Stimulated activated CD8-positive, alpha-beta memory T cell treated with anti-CD3 and anti-CD28 coated beads, Interleukin-15, amount 100 ng/mL, for 48 hours (primary cell): ENCODE results near the gene PTPRJ.
A peak's percentile ranks its signal among the peaks of the same experiment; 100 is the strongest.

ENCODE experiments used
- DNase-seq, 2 donors: peaks; one replicate each; pipeline ENCODE4 v3.0.0-alpha.2; 2020; ENCODE audit warnings: low read depth in 2 of 2

PTPRJ gene

DNA sequence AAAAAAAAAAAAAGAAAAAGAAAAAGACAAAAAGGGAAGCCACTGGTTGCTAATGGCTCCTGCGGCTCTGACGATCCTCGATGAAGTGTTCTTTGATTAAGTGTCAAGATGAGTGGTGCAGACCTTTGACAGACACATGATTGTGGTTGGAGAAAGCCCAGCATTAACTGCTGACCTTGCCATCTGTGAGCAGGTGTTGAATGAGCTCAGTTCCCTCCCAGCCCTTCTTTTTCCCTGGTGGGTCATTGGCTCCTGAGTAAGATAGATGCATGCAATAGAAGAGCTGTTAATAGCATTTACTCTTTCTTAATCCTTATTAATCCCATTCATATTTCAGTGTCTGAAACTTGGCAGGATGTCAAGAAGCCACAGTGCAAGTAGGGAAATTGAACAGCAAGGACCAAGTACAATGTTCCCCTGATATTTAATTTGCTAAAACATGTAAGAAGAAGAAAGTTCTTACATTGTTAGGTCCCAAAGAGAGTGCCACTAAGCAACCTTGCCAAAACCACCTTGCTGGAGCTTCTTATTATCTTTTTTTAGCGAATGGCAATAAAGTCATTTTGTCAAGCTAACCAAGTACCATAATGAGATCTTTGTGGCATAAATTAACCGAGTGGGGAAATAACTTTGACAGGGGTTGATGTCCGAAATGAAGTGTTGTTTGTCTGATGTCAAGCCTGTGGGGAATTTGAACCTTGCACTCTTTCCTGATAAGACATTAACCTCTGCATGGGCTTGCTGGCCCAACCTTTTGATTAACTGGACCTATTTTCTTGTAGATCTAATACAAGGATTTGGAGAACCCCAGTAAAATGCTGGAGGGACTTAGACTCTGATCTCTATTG lies 113.7 kb downstream of the PTPRJ start:
- no peak for DNase-seq

DNA sequence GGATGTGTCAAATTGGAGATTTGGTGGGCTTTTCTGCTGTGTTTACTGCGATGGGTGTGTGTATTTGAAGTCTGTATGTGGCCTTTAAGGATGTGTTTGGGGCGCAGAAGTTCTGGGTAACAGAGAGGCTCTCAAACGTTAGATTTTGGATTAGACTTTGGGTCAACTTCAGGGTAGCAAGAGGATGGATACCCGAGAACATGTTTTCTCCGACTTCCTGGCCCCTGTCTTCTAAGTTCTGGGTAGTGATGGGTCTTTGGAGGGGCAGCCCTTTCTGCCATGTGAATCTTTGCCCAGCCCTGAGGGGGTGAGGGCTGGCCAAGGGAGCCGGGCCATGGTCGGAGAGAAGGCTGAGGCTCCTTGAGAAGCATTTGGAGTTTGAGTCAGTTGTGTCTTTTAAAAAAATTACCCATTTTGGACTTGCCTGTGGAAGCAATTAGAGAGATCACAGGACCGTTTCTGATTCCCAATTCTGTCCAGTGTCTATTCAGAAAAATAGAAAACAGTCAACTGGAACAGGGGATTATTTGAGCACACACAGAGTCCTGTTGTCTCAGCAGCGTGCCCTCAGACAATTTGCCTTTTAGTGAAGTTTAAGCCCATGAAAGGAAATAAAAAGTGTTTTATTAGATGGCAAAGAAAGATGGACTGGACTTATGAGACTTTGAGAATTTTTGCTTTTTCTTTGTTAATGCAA lies 114.4 kb downstream of the PTPRJ start:
- no peak for DNase-seq

DNA sequence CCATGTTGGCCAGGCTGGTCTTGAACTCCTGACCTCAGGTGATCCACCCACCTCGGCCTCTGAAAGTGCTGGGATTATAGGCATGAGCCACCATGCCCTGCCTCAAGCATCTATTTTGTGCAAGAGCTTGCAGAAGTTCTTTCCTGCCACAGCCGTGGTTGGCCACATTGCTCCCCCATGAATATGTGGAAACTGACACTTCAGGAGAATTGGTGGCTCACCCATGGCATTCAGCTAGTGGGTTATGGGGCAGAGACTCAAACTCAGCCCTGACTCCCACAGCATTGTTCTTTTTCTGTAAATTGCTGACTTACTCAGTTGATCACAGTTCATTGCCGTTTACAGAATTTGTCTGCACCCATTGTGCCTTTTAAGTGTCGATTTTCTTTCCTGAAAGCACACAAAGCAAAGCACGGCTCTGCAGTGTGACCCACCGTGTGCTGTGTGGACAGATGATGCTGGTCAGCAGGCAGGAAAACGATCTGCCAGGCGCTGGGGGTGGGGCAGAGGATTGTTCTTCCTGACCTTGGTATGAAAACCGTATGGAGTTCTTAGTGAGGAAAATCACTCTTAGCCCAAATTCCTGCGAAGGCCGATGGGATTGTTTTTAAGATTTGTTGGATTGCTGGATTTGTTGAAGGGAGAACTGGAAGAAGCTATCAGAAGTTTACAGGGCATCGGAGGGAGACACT lies 115.6 kb downstream of the PTPRJ start:
- peak in 1 of 2 donors; percentile 38 for DNase-seq

DNA sequence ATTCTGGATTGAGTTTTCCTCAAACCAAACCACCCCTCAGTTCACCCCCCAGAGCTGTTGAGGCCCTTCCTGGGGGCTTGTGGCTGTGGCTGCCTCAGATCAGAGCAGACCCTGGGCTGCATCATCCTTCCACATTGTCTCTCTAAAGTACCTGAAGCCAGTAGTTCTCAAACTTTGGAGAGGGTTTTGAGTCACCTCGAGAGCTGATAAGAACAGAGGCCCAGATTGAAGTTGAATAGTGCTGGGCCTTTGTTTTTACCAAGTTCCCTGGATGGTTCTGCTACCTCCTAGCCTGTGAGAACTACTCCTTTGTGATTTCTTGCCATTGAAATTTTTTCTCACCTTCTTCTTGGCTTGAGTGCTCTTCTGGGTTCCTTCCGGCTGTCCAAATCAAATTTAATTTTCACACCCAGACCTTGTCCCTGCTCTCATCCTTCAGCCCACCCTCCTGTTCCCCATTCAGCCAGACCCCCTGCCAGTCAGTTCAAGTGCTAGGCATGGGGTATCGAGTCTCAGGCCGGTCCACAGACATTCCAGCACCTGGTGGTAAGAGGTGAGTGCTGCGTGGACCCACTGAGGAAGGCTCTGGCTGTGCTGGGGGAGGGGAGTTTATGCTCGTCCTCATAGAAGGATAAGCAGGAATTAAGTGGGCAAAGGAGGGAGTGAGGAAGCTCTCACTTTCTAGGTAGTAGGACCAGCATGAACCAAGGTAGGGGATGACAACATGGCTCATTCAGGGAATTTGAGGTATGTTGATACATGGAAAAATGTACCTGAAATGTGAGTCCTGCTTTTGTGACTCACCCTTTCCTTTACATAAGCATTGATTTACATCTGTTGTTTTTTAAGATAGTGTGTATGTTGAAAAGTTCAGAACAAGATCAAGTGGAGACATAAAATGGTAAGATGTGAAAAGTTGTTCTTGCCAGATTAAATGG lies 116.5 kb downstream of the PTPRJ start:
- DNase-seq = no peak

DNA sequence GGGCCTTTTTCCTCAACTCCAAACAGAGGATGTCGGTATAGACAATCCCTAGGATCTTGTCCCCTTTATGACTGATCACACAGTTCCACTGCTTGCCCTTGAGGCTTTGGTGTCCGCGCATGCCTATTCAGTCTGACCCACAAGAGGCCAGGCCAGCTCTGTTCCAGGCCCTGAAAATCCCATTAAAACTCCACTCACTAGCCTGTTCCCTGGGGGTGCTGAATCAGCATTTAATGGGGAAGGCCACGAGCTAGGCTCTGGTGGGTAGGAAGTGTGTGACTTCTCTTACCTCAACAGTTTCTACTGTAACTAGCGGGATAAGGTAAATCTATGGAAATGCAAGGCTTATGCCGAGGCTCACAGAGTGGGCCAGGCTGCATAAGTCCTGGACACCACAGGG lies 117.7 kb downstream of the PTPRJ start:
- no peak for DNase-seq

DNA sequence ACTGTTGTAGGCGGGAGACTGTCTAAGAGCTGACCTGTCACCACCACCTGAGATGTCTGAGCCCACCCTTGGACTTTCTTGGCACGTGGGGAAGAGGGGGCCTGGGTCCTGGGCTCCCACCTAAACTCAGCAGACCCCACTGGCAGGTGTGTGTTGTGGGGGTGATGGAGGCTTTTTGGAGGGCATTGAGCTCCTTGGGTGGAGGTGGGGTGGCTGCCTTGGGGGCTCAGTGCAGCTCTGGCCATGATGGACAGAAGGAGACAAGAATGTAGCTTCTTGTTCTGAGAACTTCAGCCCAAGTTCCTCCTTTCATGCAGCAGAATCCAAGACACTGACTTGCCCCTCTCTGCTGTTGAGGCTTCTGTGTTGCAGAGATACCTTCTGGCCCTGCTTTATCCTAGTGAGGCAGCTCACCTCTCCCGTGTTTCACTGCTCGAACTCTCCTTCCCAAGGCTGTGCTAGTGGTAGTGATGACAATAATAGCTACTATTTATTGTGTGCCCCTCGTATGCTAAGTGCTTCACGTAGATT lies 119.6 kb downstream of the PTPRJ start:
- no peak for DNase-seq

DNA sequence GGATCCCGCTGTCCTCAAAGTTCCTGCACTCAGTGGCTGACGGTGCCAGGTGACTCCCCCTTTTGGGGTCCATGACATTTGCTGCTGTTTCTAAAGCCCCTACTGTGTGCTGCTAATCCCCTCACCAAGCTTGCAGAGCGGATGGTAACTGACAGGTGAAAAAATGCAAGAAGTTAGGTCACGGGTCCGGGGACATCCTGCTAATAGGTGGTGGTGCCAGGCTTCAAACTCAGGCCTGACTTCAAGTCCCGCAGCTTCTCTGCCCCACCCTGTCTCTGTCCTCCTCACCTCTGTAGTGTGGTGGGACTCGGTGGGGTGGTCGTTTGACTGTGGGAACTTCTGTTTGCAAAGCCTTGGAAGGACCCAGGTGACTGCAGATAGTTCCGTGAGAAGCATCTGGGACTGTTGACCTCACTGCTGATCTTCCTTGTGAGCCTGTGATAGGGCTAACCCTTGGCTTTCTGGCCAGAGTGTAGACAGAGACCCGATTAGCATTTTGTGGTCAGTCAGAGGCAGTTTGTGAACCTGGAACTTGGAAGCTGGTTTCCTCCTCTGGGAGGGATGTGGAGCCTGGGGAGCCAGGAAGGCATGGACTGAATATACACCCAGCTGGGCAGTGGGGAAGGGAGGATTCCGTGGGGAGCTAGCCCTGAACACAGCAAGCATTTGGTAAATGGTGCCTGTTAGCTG lies 120.8 kb downstream of the PTPRJ start:
- DNase-seq = no peak

DNA sequence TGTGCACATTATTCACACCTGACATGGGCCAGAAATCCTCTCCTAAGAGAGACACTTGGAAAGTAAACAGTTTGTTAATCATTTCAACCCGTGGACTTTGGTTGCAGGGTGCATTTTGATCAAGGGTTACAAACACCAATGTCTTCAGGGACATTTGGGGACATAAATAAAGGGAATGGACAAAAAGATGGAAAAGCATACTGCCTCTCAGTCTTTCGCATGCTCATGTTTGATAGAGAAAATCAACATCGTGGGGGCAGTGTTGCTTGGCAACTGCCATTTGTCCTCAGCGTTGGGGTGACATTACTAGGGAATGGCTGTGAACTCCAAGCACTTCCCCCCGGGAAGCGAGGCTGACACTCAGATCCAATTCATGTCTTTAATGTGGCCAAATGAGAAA lies 121.6 kb downstream of the PTPRJ start:
- no peak for DNase-seq

DNA sequence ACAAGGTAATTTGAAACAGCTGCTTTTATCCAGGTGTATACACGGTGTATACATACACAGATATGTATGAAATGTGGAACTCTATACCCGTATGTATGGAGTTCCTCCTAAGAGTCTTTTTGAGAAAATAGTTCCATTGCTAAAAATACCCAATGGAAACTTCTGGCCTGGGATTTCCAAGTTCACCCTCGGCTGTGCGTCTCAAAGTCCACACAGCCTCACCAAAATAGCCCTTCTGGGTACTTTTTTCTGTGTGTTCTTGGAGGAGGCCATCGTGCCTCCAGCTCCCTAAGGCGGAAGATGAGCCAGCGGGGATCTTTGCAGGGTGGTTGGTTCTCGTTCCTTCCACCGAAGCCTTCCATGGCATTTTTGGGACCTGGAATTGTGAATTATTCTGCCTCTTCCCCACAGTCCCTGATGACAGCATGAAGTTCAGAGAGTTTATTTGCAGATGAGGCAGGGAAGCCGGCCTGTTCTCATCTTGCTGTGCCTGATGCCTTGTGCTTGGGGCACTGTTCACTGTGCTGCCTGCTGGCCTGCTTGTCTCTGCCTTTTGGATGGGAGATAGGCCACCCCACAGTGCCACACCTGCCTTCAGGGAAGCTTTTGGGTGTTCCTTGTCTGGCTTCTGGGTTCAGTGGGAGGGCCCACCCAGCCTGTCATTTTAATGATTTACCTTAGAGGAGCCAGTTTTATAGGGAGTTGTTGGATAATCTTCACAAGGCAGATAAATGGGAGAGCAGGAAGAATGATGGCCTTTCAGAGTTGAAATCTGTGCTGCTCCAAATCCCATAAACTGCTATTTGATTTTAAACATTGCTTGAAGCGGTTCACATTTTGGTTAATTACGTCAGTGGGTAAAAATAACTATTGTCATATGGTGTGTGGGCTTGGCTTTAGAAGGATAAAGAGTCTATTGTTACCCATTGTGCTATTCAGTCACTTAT lies 123.5 kb downstream of the PTPRJ start:
- no peak for DNase-seq

DNA sequence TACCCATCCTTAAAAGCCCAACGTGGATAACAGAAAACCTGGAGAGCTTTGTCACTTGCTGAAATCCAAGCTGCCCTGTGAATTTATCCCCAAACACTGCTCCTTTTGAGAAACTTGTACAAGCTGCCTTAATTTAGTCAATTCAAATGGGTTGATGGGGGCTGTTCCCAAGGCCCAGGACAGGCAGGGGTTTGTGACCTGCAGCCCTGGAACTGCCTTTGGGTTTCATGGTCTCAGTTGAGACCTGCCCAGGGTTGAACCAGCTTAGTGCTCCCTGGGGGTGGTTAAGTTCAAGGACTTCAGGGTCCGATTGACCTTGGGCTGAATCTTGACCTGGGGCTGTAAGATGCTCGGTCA lies 124.2 kb downstream of the PTPRJ start:
- DNase-seq = no peak

DNA sequence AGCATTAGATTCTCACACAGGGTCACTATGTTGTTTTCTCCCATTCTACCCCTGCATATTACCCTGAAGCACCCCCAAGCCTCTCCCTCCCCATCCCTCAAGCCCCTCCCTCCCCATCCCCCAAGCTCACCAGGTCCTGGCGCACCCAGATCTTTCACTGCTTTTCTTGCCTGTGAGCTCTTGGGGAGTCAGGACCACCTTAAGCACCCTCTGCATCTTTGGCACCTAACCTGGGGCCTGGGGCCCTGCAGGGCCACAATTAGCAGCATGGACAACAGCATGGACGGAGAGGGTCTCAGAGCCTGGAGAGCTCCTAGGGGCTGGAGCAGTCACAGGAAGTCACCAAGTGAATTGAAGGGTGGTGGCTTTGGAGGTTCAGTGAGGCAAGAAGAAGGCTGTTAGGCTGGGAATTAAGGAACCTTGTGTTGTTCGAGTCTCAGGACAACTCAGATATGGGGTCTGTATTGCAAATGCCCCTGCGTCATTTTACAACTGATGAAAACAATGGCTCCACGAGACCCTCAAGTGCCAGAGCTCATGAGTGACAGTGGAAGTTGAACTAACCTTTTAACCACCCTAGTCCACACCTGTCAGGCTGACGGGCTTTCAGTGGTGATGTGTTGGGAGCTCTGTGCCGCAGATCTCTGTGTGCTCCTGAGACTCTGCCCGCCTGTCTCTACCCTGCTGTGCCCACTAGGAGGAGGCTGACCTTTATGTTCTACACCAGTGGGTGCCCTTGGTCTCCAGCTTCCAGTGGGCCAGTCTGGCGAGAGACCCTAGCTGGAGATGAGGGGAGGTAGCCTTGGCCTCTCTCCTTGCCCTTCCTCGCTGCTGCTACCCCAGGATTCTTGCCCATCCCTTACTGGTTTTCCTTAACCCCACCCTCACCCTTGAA lies 125.0 kb downstream of the PTPRJ start:
- no peak for DNase-seq

DNA sequence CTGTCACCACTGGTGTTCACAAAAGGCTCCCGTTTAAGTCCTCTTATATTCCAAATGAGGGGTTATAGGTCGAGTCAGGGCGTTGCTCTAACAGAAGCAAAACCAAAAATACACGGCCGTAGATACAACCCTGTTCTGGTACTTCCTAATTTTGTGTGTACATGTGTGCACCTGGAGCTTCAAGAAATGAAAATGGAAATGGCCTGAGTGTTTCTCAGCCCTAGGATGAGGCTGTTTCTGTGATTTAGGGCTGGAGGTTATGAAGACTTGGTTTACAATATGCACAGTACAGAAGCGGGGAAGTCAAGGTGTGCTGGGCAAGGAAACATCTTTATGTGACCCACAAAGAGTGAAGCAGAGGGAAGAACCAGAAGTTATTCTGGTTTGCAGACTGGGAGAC lies 125.8 kb downstream of the PTPRJ start:
- no peak for DNase-seq

DNA sequence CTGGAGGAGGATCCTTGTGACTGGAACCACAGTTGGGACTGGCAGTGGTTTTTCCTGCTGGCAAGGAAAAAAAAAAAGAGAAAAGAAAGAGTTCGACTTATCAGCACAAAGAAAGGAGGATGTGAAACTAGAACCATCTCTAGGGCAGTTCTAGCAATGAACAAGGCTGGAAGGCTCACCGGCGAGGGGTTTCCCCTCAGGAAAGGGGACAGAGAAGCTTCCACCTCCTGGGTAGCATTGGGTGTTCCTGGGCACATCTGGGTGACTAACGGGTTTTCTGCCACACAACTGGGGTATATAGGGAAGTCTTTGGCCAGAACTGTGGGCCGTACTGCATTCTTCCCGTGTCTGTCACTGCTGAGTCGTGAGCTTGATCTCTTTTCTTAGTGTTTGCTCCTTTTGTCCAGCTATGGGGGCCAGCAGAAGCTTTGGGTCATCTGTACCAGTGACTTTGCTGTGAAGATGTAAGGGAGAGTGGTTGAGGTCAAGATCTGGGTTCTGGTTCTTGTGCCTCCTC lies 126.9 kb downstream of the PTPRJ start:
- peak; percentile 44 to 49 for DNase-seq

DNA sequence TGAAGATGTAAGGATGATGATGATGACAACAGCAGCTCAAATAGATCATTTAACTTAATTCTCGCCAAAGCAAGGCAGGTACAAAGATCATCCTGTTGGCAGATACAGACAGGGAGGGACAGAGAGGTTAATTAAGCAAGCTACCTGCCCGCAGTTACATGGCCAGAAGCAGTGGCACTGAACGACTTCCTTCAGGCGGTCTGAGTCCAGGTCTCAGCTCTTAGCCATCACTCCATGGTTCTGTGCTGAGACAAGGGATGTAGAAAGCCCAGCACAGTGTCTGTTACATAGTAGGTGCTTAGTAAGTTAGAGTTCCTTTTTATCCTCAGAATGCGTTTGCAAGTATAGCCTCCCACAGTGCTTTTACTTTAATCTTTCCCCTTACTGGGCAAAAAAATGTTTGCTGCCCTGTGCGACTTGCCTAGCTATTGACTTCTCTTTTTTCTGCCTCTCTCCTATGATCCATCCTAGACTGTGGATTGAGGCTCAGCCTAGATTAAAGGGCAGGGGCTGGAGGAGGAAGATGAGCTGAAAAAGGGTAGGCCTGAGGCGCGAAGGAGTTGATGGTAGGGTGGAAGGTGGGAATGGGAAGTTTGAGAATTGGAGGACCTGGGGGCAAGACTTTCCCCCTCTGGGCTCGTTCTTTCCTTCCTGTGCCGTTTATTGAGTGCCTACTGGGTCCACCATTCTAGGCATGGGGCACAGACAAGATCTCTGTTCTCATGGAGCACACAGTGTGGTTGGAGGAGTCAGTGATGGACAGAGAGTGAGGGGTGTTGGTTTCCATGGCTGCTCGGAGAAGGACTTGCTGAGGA lies 128.1 kb downstream of the PTPRJ start:
- no peak for DNase-seq

DNA sequence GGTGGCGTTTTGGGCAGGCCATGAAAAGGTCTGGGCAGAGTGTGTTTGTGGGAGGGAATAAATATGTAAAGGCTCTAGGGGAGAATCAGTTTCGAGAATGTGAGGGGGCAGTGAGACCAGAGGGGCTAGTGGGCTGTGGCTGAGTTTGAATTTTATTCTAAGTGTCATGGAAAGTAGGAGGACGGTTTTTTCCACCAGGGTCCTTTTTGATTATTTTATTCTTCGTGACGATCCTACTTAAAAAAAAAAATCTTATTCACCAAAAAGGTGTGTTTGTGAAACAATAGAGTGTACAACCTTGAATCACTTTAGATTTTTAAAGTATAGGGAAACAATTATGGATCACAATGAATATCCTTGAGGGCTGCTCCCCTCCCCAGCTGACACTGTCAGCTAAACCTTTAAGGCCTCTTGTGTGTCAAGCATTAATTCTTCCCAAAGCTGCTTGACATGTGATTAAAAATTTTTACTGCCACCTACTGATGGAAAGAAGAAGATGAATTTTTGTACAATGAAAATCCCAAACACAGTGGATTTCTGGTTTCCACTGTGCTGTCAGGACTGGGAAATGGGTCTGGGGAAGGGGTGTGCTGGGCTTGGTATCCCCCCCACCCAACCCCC lies 128.8 kb downstream of the PTPRJ start:
- no peak for DNase-seq

DNA sequence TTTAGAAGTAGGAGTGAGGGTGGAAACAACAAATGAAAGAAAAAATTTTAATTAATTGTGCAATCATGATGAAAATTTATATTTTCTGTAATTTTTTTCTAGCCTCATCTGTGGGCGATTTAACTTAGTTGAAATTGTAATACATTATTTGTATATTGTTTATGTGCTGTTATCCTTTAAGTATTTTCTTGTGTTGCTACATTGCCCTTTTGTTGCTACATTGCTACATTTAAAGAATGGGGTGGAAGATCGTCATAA lies 130.1 kb downstream of the PTPRJ start:
- no peak for DNase-seq

DNA sequence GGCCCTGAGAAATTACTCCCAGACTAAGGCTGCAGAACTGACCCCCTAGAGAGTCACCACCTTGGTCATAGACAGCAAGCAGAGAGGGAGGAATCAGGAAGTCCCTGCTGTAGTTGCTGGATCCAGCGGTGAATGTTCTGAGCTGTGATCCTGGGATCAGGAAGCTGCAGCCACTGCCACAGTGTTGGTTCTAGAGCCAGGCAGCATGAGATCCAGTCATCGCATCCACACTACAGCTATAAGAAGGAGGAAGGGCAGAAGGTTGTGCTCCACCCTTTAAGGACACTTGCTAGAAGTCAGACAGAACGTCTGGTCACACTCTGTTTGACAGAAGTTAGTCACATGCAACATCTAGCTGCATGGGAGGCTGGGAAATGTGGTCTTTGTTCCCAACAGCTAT lies 131.5 kb downstream of the PTPRJ start:
- DNase-seq = no peak
